Stimulated activated CD4-positive, alpha-beta T cell treated with anti-CD3 and anti-CD28 coated beads, TNF-alpha, amount 100 ng/mL, for 48 hours (primary cell): ENCODE results near the gene GABARAP.
"Not testable (repeated sequence)": the region's sequence is repeated elsewhere in the genome, so short reads cannot be mapped to it uniquely, and the experiment has no call there.

Experiments used
- DNase-seq, 3 donors: peaks; one replicate each; pipeline ENCODE4 v3.0.0-alpha.2; 2020; ENCODE audit warnings: low read depth in 3 of 3

The GABARAP gene

DNA sequence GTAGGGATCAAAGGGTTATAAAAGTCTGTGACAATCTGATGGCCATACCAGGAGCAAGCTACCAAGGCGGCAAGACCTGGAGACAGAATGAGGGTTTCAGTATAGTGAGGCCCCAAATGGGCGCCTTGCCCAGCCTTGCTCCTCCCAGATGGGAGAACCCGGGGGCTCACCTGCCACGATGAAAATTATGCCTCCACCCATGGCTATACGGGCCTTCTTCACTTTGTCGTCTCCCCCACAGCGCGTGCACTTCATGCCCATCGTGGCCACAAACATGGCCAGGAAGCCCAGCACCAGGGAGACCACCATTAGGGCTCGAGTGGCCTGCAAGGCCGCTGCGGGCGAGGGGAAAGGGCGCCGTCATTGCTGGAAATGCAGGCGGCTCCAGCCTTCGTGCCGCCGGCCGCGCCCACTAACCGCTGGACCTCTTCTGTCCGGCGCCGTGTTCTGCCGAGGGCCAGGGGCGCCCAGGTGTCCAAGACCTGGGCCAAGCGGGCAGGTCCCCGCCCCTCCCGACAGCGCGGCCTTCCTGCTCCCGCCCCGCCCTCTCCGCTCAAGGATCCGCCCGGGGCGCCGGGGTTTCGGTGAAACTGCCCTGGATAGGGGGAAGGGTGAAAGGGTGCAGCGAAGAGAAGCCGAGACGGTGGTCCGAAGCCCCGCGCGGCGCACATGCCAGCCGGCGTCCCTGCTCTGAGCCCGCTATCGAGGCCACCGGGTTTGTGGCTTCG is 18.6 kb upstream of the GABARAP start:
- no peak for DNase-seq

DNA sequence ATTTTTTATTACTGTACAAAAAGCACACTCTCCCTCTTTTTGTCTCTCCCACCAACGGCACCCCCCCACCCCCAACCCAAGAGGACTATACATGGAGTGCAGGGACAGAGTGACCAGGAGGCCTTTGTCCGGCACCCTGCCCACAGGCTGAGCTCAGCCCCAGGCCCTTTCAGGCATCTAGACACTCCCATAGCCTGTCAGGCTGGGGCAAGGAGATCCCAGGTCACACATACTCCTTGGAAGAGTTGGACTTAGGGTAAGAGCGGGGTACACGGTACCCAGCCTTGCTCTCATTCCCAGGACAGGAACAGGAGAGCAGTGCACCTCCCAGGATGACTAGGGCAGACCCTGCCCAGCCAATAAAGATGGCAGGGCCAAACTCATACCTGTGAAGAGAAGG is 17.9 kb upstream of the GABARAP start:
- DNase-seq, result no peak

DNA sequence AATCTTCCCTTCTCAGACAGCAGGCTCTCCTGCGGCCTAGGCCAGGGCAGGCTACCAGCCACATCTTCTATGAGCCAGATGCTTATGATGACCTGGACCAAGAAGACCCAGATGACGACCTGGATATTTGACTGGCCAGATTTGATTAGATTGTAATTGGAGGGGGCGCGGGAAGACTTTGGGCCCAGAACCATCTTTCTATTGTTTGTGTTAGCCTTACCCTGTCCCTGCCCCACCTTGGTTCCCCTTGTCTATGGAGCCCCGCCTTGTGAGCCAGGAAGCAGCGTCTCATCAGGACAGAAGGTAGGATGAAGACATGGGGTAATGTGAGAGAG is 17.3 kb upstream of the GABARAP start:
- DNase-seq, result no peak

DNA sequence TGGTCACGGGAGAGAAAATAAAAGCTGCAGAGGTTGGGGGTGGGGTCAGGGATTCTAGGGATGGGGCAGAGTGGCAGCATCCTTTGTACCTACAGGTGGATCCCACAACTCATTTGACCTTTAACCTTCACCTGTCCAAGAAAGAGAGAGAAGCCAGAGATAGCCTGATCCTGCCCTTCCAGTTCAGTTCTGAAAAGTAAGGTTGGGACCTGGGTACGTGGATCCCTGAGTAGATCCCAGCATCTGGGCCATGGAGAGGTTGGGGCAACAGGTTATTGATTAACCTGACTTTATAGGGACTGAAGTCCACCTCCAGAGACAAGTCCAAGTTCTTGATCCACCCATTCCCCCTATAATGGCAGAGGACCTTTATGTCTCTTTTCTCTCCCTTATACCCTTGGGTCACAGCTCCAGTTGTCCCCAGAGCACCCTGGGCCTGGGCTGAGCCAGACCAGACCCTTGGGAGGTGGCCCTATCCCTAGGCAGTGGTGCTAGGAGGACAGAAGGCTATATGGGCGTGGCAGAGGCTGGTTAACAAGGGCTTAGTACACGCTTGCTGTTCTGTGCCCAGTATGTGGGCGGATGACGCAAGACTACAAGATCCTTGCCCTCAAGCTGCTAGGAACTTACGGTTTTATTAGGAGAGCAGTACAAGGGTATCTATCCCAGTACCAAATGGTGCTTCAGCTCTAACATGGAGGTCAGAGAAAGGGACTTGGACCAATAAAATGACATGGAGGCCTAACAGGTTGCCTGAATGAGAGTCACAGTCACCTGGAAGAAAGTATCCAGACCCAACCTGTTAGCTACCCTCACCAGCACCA is 16.7 kb upstream of the GABARAP start:
- no peak for DNase-seq

DNA sequence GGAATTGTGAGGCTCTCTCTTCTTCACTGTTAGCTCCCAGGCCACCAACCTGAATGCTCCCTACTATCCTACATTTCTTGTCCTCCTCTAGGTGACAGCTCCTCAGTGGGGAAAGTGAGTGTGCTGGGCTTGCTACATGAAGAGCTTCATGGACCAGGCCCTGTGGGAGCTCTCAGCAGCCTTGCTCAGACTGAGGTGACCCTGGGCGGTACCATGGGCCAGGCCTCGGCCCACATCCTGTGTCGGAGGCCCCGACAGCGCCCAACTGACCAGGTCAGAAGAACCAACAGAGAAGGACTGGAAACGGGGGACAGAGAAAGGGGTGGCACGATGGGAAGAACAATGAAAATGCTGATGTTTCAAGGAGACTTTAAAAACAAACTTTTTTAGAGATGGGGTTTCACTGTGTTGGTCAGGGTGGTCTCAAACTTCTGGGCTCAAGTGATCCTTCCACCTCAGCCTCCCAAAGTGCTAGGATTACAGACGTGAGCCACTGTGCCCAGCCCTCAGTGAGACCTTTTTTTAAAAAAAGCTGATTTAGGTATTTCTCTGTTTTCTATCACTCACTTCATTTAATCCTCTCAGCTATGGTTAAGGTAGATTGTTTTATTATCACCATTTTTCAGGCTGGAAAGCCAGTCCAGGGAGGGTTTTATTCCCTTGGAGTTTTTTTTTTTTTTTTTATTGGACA is 14.7 kb upstream of the GABARAP start:
- no peak for DNase-seq

DNA sequence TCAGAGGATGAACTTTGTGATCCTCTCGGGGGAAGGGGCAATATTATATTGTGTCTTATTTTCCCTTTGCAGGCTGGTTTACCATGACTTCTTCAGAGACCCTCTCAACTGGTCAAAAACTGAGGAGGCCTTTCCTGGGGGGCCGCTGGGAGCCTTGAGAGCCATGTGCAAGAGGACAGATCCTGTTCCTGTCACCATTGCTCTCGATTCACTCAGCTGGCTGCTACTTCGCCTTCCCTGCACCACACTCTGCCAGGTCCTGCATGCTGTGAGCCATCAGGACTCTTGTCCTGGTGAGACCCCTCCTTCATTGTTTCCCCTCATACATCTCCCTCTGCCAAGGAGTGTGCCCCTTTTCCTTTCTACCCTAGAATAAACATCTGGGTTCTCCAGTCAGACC is 12.3 kb upstream of the GABARAP start:
- no peak for DNase-seq

DNA sequence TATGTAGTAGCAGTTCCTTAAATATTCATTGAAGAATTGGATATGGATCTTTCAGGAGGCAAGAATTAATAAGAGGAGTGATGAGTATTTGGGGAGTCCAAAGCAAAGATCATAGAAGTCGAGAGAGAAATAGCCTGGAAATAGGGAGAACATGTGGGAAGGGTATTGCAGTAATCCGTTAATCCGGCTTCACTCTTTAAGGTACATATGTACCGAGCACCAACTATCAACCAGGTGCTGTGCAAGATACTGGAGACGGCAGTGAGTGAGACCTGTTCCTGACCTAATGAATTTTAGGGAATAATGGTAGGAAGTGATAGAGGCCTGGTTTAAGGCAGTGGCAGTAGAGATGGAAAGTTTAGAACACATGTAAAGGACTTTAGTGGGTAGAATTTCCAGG is 10.8 kb upstream of the GABARAP start:
- DNase-seq, result no peak

DNA sequence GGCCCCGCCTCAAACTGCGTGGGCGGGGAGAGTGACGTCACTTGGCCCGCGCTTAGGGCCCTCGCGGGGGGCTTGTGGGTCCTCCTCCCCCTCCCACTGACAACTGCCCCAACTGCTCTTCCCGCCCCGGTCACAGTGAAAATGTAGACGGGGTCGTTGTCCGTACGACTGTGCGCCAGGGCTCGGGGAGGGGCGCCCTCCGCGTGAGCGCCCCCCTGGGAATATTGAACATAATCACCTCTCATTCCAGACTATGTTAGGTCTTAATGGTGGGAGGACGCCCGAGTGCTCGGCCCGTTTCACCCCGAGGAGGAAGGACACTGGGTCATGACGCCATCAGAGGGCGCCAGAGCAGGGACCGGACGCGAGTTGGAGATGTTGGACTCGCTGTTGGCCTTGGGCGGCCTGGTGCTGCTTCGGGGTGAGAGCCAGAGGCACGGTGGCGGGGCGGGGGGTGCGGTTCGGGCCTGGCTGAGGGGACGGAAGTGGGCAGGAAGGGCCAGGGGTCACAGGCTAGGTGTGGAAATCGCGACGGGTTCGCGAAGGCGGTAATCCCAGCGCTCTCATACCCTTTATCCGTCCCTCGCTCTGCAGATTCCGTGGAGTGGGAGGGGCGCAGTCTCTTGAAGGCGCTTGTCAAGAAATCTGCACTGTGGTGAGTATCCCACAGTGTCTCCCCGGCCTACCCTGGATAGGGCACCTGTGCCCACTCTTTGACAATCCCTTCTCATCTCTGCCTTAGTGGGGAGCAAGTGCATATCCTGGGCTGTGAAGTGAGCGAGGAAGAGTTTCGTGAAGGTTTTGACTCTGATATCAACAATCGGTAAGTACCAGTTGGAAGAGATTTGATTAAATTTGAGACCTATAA is 10.2 kb upstream of the GABARAP start, which contains the start of gene ELP5:
TSS of gene ELP5 (plus strand) at position 40 of the 868 bp plus-strand sequence. CDS start at position 376, 336 bp downstream.
- DNase-seq, result peak; percentile 85 to 89 (median 86)

DNA sequence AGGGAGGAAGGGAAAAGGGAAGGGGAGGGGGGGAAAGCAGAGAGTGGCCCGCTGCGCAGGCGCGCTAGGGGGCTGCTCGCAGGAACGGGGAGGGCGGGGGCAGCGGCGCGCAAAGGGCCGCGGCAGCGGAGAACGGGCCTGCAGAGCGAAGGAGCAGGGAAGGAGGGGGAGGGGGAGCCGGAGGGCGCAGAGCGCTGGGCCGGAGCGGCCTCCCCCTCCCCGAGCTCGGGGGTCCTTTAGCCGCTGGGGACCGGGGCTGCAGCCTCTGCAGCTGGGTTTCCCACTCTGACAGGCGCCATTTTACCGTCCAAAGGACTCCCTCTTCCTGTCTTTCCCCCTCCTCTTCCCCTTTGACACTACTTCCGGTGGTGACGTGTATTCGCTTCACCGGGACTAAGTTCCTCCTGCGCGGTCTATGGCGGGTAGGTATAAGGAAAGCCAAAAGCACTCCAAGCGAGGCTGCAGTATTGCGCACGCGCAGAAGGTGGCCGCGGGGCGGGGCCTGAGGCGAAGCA is 9.5 kb upstream of the GABARAP start, which contains the start of gene CTDNEP1:
TSS of gene CTDNEP1 (minus strand) at position 74 of the 515 bp plus-strand sequence. CDS start 438 bp downstream, outside the sequence.
- DNase-seq, result peak; percentile 98 to 100 (median 98)

DNA sequence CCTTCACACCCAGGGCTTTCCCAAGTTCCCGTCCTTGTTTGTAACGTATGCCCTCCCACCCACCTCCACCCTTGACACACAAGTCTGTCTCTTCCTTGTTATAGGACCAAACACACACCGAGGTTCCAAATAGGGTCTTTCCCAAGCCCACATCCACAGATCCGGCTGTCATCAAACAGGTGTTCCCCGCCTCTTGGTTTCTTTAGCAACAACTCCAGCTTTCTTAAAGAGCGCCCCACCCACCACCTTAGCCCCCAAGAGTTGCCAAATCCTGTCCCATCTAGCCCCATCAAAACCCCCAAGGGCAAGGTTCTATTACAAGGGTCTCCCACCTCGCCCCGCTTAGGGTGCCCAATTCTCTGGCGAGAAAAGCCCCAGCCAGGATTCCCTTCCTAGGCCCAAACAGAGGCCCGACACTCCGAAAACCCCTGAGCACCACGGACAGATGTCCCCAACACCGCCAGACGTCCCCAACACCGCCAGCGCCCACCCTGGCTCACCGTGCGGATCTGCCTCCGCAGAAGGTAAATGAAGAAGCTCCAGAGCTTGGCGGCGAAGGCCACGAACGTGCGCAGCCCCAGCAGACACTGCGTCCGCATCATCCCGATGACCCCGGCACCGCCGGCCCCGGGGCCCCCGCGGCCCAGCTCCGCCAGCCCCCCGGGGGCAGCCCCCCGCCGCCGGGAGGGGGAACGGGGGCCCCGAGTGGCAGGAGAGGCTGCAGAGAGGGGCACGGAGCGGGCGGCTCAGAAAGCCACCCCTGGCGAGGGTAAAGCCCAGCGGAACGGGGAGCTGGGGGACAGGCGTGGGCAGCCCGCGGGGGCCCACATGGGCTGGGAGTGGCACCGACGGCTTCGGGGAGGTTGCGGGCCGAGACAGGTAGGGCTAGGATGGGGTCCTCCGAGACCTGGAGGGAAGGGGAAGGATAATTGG is 8.7 kb upstream of the GABARAP start:
- DNase-seq, result no peak

DNA sequence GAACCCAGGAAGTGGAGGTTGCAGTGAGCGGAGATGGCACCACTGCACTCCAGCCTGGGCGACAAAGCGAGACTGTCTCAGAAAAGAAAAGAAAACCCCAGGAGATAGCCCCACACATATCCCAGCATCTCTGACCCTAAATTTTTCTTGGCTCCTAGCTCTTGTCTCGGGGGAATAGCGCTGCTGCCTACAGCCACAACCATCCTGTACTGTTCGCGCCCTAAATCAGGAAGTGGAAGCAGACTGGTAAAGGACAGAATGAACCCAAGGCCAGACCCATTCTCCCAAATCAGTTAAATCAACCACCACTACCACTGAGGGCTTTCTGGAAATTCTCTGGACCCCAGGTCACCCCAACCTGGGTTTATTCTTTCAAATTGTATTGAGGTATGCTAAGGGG is 7.6 kb upstream of the GABARAP start:
- DNase-seq, result no peak

DNA sequence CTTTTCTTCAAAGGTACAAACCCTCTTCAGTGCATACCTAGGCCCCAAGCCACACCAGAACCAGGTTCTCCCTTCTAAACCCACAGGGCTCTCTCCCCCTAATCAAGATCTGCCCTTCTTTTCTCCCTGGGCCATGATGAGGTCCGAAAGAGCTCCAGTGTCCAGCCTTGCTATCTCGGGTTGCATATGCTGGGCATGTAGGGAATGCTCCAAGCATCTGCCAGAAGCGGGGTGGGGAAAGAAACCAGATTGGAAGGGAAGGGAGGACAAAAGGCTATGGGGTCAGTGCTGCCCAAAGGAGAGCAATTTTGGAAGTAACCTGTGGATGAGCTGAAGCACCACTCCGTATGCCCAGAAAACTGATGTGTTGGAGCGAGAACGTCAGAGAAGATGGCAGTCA is 7.0 kb upstream of the GABARAP start:
- DNase-seq, result no peak

DNA sequence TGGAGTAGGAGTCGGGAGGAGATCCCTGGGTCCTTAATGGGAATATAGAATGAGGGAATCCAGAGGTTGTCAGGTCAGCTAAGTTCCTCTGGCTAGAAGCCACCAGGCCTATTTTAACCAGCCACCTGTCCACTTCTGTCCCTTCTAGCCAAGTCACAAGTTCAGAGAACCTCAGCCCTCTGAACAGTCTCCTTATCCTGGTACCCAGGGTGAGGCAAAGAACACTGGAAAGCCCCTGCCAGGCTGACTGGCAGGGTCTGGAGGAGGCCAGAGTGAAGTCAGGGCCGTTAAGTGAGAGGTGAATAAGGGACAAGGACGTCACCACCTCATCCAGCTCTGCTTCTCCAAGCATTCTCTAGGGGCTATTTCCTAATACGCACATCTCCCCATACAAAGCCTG is 6.5 kb upstream of the GABARAP start:
- DNase-seq, result no peak

DNA sequence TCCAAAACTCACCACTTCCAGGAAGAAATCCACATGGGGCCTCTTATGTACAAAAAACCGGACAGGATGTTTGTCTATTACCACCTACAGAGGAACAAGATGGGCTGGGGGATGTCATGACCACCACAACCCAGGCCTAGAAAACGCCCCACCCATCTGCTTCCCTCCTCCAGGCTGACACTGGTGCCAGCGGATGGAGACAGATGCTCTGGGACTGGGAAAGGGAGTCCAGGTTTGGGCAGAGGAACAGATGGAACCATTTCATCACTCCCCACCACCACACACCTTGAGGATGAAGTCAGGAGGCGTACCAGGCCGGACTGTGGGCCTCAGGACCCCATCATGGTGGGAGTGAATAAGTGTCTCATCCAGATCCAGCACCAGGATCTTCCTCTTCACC is 4.5 kb upstream of the GABARAP start:
- DNase-seq, result no peak

DNA sequence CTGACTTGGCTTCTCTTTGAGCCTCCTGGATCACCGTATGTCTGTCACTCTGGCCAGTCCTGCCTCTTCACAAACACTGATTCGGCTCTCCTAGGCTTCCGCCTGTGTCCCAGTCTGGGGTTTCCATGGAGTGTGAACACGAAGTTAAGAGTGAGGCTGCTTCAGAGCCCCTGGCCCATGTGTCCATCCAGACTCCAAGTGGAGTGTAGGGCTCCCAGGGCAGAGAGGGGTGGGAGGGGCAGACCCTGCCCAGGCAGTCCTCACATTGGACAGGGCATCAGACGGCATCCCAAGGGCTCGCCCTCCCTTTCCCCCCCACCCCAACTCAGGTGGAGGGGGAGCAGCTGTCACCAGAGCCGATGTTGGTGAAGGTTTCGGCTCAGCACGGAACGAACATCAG is 1.6 kb upstream of the GABARAP start:
- not testable (repeated sequence) for DNase-seq

DNA sequence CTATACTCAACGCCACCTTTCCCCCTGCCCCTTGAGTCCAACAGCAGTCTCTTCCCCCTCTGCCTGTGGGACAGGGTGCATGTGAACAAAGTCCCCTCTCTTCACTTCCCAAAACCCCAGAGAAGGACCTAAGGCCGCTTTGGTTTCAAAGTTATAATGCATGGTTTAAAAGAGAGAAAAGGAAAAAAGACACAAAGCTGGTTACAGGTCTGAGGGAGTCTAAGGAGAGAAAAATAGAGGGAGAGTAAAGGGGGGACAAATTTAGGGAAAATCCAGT is 1.1 kb upstream of the GABARAP start:
- no peak for DNase-seq

DNA sequence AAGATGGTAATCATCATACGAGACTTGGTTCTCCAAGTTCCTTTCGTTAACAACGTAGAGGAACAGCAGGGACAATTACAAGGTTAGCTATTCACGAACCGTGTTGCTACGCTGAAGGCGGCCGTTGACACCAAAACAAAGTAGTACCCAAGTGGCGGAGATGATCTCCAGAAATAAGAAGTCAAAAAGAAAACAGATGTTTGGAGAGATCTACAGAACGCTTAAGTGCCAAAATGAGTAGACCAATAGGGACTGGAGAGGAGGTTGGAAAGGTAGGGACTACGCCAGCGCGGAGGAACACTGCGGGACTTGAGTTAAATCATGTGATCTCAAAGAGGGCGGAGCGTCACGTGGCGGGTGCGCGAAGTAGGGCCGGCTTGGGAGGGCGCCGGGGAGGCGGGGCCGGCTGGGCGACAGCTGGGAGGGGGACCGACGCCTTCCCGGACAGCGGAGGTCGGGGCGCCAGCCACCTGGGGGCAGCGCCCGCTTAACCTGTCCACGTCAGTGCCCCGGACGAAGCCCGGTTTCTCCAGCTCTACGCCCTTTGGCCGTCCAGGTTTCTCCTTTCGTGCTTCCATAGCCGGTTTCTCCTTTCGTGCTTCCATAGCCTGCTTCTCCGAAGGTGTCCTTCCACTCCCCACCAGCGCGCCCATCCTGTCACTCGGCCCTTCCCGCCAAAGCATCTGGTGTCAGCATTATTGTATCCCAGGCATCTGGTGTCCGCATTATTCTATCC is 636 bp upstream of the GABARAP start:
- peak; percentile 80 to 88 (median 83) for DNase-seq

DNA sequence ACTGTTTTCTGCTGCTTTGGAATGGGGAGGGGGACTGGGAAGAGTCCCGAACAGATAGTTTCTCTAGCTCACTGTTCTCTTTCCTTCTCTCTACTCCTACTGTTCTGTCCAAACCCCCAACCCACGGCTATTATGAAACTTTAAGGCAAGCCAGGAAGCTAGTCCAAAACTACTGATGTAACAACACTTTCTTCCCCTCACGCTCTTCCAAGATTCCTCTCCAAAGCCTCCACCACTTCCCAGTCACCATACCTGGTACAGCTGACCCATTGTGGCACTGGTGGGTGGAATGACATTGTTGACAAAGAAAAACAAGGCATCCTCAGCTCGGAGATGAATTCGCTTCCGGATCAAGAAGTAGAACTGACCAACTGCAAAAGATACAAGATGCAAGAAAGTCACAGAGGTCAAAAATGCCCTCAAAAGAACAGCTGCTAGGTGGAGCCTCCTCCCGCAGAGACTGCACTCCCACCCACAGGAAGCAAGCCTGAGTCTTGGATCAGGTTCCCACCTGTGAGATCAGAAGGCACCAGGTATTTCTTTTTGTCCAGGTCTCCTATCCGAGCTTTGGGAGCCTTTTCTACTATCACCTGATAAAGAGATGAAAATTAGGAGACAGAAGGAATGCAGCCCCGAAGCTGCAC is 1.0 kb downstream of the GABARAP start:
- DNase-seq, result no peak

DNA sequence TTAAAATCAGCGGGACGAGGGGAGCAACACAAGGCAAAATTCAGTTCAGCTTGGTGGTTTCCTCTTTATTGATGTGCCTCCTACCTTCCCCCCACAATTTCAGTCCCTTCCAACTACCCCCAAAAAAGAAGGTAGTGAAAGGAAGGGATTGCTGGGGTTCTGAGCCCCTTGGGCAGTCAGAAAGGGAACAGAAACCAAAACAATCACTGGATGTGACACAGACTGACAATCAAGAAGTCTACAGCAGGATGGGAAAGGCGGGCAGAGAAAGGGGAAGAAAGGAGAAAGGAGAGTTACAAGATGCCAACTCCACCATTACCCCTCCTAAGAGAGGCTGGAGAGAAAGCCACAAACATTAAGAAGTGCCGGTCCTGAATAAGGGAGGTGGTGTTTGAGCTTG is 1.9 kb downstream of the GABARAP start:
- no peak for DNase-seq
